Astrocyte (in vitro differentiated cells and primary cell): ENCODE measurements around the gene HRAS. TPM values are rescaled to one million over a fixed set of nuclear protein-coding genes. Genes with fewer than 3 reads are reported as not detected.

Experiments
- DNase-seq: peaks from one replicate; pipeline ENCODE4 v3.0.0-alpha.2; 2010; ENCODE audit warnings: low read depth
- FAIRE-seq: peaks from 2 replicates; lab custom pipeline; 2011; peaks lifted over from hg19 to GRCh38; lab: Jason Lieb, UNC
- H2AFZ ChIP-seq: 2 replicates; pipeline ENCODE4 v1.6.0; 2012; ENCODE audit warnings: low read depth, low read length, inconsistent platforms
- H3K27ac ChIP-seq: 2 replicates; pipeline ENCODE4 v1.5.1; 2011; ENCODE audit warnings: low read depth, low read length, inconsistent platforms
- H3K27me3 ChIP-seq: 2 replicates; pipeline ENCODE4 v1.6.0; 2011; ENCODE audit warnings: low read length, inconsistent platforms; ENCODE audit not compliant: insufficient read depth
- H3K36me3 ChIP-seq: 2 replicates; pipeline ENCODE4 v1.5.1; 2011; ENCODE audit warnings: low read length, inconsistent platforms; ENCODE audit not compliant: insufficient read depth
- H3K4me1 ChIP-seq: 2 replicates; pipeline ENCODE4 v1.5.1; 2011; ENCODE audit warnings: low read length, inconsistent platforms; ENCODE audit not compliant: insufficient read depth
- H3K4me2 ChIP-seq: 2 replicates; pipeline ENCODE4 v1.6.0; 2012; ENCODE audit warnings: low read length, inconsistent platforms
- H3K4me3 ChIP-seq: 2 replicates; pipeline ENCODE4 v1.5.1; 2011; ENCODE audit warnings: low read depth, mild to moderate bottlenecking, low read length, inconsistent platforms; ENCODE audit not compliant: insufficient read depth
- H3K79me2 ChIP-seq: 2 replicates; pipeline ENCODE4 v1.6.0; 2012; ENCODE audit warnings: mild to moderate bottlenecking, low read length, inconsistent platforms; ENCODE audit not compliant: insufficient read depth
- H3K9ac ChIP-seq: 2 replicates; pipeline ENCODE4 v1.6.0; 2012; ENCODE audit warnings: mild to moderate bottlenecking, low read length, inconsistent platforms
- H3K9me3 ChIP-seq: 2 replicates; pipeline ENCODE4 v1.5.1; 2012; ENCODE audit warnings: low read depth, mild to moderate bottlenecking, low read length, inconsistent platforms; ENCODE audit not compliant: insufficient read depth
- H4K20me1 ChIP-seq: 2 replicates; pipeline ENCODE4 v1.6.0; 2012; ENCODE audit warnings: low read length, inconsistent platforms; ENCODE audit not compliant: insufficient read depth
- H3K27ac Mint-ChIP-seq: one replicate; pipeline ENCODE4 v1.8.0; 2021; ENCODE audit warnings: mild to moderate bottlenecking, mixed read lengths; ENCODE audit not compliant: unreplicated experiment
- H3K27me3 Mint-ChIP-seq: one replicate; pipeline ENCODE4 v1.8.0; 2021; ENCODE audit warnings: low read depth, mixed read lengths; ENCODE audit not compliant: unreplicated experiment
- H3K36me3 Mint-ChIP-seq: one replicate; pipeline ENCODE4 v1.8.0; 2021; ENCODE audit warnings: low read depth, mixed read lengths; ENCODE audit not compliant: unreplicated experiment
- H3K4me1 Mint-ChIP-seq: one replicate; pipeline ENCODE4 v1.8.0; 2021; ENCODE audit warnings: low read depth, mixed read lengths; ENCODE audit not compliant: unreplicated experiment
- H3K4me3 Mint-ChIP-seq: one replicate; pipeline ENCODE4 v1.8.0; 2021; ENCODE audit warnings: mild to moderate bottlenecking, moderate library complexity, mixed read lengths; ENCODE audit not compliant: unreplicated experiment
- H3K9me3 Mint-ChIP-seq: one replicate; pipeline ENCODE4 v1.8.0; 2021; ENCODE audit warnings: mild to moderate bottlenecking, mixed read lengths; ENCODE audit not compliant: unreplicated experiment
- CTCF ChIP-seq: IDR thresholded peaks from 2 replicates; pipeline ENCODE4 v1.5.1; 2011; ENCODE audit warnings: low read depth, mild to moderate bottlenecking, inconsistent platforms, low read length, moderate library complexity; ENCODE audit not compliant: insufficient read depth
- EZH2 ChIP-seq: IDR thresholded peaks from 2 replicates; pipeline ENCODE4 v1.6.1; 2012; ENCODE audit warnings: mild to moderate bottlenecking, low read length, inconsistent platforms; ENCODE audit not compliant: insufficient read depth
- total RNA-seq: library from RNA; stranded (reverse); gene quantifications from 2 replicates; pipeline ENCODE4 v1.2.1, GENCODE V29; 2021

Gene HRAS
- total RNA-seq, 1 donor from 2014 or later, result 84.2 TPM

DNA sequence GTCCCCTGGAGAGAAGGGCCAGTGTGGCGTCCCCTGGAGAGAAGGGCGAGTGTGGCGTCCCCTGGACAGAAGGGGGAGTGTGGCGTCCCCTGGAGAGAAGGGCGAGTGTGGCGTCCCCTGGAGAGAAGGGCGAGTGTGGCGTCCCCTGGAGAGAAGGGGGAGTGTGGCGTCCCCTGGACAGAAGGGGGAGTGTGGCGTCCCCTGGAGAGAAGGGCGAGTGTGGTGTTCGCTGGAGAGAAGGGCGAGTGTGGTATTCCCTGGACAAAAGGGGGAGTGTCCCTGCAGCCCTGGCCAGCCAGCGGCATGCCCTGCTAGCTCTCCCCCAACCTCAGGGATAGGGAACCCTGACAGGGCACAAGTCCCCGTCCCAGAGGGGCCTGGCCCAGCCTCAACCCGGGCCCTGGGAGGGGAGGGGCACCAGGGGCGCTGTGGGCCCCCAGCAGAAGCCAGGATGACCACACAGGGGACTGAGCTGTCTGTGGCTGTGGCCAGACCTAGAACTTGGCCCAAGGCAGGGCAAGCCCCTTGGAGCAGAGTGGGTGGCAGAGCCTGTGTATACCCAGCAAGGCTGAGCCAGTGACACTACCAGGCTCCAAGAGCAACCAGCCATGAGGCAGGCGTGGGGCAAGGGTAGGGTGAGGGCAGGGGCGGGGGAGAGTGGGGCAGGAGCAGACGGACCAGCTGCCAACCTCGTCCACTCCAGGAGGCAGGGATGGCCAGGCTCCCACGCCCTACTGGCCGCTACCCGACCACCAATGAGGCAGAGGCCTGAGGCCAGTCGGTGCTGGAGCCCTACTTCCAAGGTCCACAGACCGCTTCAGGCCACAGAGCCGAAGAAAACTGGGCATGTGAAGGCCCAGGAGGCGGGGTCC, 4.2 kb downstream of the HRAS start:
- DNase-seq (no peak), FAIRE-seq (no peak)
- Mint-ChIP-seq H3K4me1 (peaks cover under 1% of the 10 kb centered on the region), H3K27me3 (no peaks in the 10 kb centered on the region), H3K36me3 (no peaks in the 10 kb centered on the region), H3K9me3 (no peaks in the 10 kb centered on the region), H3K27ac (no peak overlapping the region), H3K4me3 (no peak overlapping the region)
- H4K20me1 ChIP-seq, result peaks cover 34% of the 10 kb centered on the region
- no peak overlapping the region for H3K4me2 ChIP-seq
- H2AFZ ChIP-seq, result no peak overlapping the region
- H3K79me2 ChIP-seq, result peaks cover 20% of the 10 kb centered on the region
- H3K36me3 ChIP-seq, result peaks cover 3% of the 10 kb centered on the region
- no peak overlapping the region for H3K4me3 ChIP-seq
- no peaks in the 10 kb centered on the region for H3K27me3 ChIP-seq
- TF ChIP-seq EZH2, result no peak
- TF ChIP-seq CTCF, result no peak
- H3K4me1 ChIP-seq, result peaks cover 14% of the 10 kb centered on the region
- no peaks in the 10 kb centered on the region for H3K9me3 ChIP-seq
- H3K27ac ChIP-seq, result no peak overlapping the region
- H3K9ac ChIP-seq, result no peak overlapping the region

- Histone ChIP-seq H4K20me1 (peaks cover 33% of the 10 kb centered on the region), H3K4me1 (peaks cover 10% of the 10 kb centered on the region), H3K27ac (no peak overlapping the region), H3K27me3 (no peaks in the 10 kb centered on the region), H3K9me3 (no peaks in the 10 kb centered on the region), H3K4me3 (no peak overlapping the region), H3K79me2 (peaks cover 19% of the 10 kb centered on the region), H2AFZ (no peak overlapping the region), H3K9ac (no peak overlapping the region), H3K4me2 (no peak overlapping the region), H3K36me3 (peaks cover 3% of the 10 kb centered on the region)
- H3K9me3 Mint-ChIP-seq, result no peaks in the 10 kb centered on the region
- no peaks in the 10 kb centered on the region for H3K4me1 Mint-ChIP-seq
- no peak for TF ChIP-seq CTCF
- no peak for TF ChIP-seq EZH2
- FAIRE-seq (no peak), DNase-seq (no peak)
- H3K27me3 Mint-ChIP-seq, result no peaks in the 10 kb centered on the region
- no peaks in the 10 kb centered on the region for H3K36me3 Mint-ChIP-seq
- no peak overlapping the region for H3K4me3 Mint-ChIP-seq
- H3K27ac Mint-ChIP-seq, result no peak overlapping the region
Measured at GRCh38 chr11:529728-530411, 5.5 kb downstream of the HRAS start.
